IPS-11a (cell line): Measurements from ENCODE around the gene NFS1.
"Not testable (repeated sequence)": the region's sequence is repeated elsewhere in the genome, so short reads cannot be mapped to it uniquely, and the experiment has no call there.

ENCODE experiments used
- H3K4me3 ChIP-seq: one replicate; pipeline ENCODE4 v1.5.1; 2013; ENCODE audit warnings: low read depth, low read length, control low read depth

Gene NFS1

GRCh38 chr20:35699127-35699956 is at the start of gene NFS1, which contains the start of gene ROMO1:
NFS1 (minus strand) TSS chr20:35699352; CDS start chr20:35699288, 64 bp downstream.
ROMO1 (plus strand) TSS chr20:35699405; CDS start chr20:35699633, 228 bp downstream.
- peak within 1 kb of the TSS; percentile 99 for H3K4me3 ChIP-seq

- H3K4me3 ChIP-seq, result not testable (repeated sequence)
Observed at GRCh38 chr20:35744492-35744841, 45.3 kb upstream of the NFS1 start.

- no peak overlapping the region for H3K4me3 ChIP-seq
Observed at GRCh38 chr20:35743693-35744491, 44.7 kb upstream of the NFS1 start.

- peak overlapping the region; percentile 55 for H3K4me3 ChIP-seq
Observed at GRCh38 chr20:35742741-35743523, 43.8 kb upstream of the NFS1 start.

GRCh38 chr20:35741892-35742740 is 43.0 kb upstream of the NFS1 start, which contains the start of gene RBM39:
RBM39 (minus strand) TSS chr20:35742260; CDS start chr20:35740874, 1,386 bp downstream.
- H3K4me3 ChIP-seq, result peak within 1 kb of the TSS; percentile 92

GRCh38 chr20:35739294-35740163 is 40.4 kb upstream of the NFS1 start:
- H3K4me3 ChIP-seq, result no peak overlapping the region

- no peak overlapping the region for H3K4me3 ChIP-seq
Observed at GRCh38 chr20:35738410-35739179, 39.4 kb upstream of the NFS1 start.

GRCh38 chr20:35737865-35738333 is 38.7 kb upstream of the NFS1 start:
- no peak overlapping the region for H3K4me3 ChIP-seq

- no peak overlapping the region for H3K4me3 ChIP-seq
Observed at GRCh38 chr20:35735826-35736470, 36.8 kb upstream of the NFS1 start.

- no peak overlapping the region for H3K4me3 ChIP-seq
Observed at GRCh38 chr20:35734777-35735649, 35.9 kb upstream of the NFS1 start.

GRCh38 chr20:35734374-35734773 is 35.2 kb upstream of the NFS1 start:
- H3K4me3 ChIP-seq, result no peak overlapping the region

GRCh38 chr20:35732644-35732982 is 33.5 kb upstream of the NFS1 start:
- no peak overlapping the region for H3K4me3 ChIP-seq

GRCh38 chr20:35731862-35732643 is 32.9 kb upstream of the NFS1 start:
- H3K4me3 ChIP-seq, result no peak overlapping the region

GRCh38 chr20:35731469-35731788 is 32.3 kb upstream of the NFS1 start:
- H3K4me3 ChIP-seq, result no peak overlapping the region

- no peak overlapping the region for H3K4me3 ChIP-seq
Observed at GRCh38 chr20:35730583-35731468, 31.7 kb upstream of the NFS1 start.
